ENCODE data around the gene CAP2. TPM values are rescaled to one million over a fixed set of nuclear protein-coding genes. Genes with fewer than 3 reads are reported as not detected.

CAP2 gene
- total and polyA plus RNA-seq, 9 donors, result 2.0 to 21.7 (median 5.0) TPM

- no peaks in the 10 kb centered on the region for H3K36me3 ChIP-seq
- no peak overlapping the region for H3K4me3 ChIP-seq
- H3K4me1 ChIP-seq (ENCODE audit: insufficient read depth), result peaks cover 2% of the 10 kb centered on the region
- no peak overlapping the region for H3K27ac ChIP-seq
- no peak for TF ChIP-seq POLR2A (IDR thresholded peaks at IDR 0.05)
- TF ChIP-seq EP300 (IDR thresholded peaks at IDR 0.05), result no peak
- no peak for TF ChIP-seq CTCF (IDR thresholded peaks at IDR 0.05)
- no peaks in the 10 kb centered on the region for H3K9me3 ChIP-seq
- DNase-seq, result no peak
- no peaks in the 10 kb centered on the region for H3K27me3 ChIP-seq
- WGBS, 3 donors, result 60 to 81% (median 66%) methylated on average over 5 of the region's 5 CpGs
- intact Hi-C loops (cut with DNase I), result no loop called here
Measured at GRCh38 chr6:17505062-17505476, 111.7 kb downstream of the CAP2 start.

- intact Hi-C loops (cut with DNase I), result no loop called here
Measured at GRCh38 chr6:17505767-17506280, 112.4 kb downstream of the CAP2 start.

GRCh38 chr6:17506531-17506930 is 113.1 kb downstream of the CAP2 start:
- intact Hi-C loops (cut with DNase I), result no loop called here
- no peak for TF ChIP-seq CTCF (IDR thresholded peaks at IDR 0.05)
- TF ChIP-seq EP300 (IDR thresholded peaks at IDR 0.05), result no peak
- no peak for TF ChIP-seq POLR2A (IDR thresholded peaks at IDR 0.05)
- H3K4me1 ChIP-seq (ENCODE audit: insufficient read depth), result peaks cover 2% of the 10 kb centered on the region
- no peak overlapping the region for H3K4me3 ChIP-seq
- no peak for DNase-seq
- 93 to 96% (median 95%) methylated on average over 6 of the region's 6 CpGs for WGBS, 3 donors
- H3K27me3 ChIP-seq, result no peaks in the 10 kb centered on the region
- no peaks in the 10 kb centered on the region for H3K36me3 ChIP-seq
- H3K27ac ChIP-seq, result no peak overlapping the region
- no peaks in the 10 kb centered on the region for H3K9me3 ChIP-seq

More at GRCh38 chr6:17505767-17506280, 112.4 kb downstream of the CAP2 start:
- Histone ChIP-seq H3K36me3 (no peaks in the 10 kb centered on the region), H3K9me3 (no peaks in the 10 kb centered on the region), H3K4me1 (ENCODE audit: insufficient read depth) (peaks cover 2% of the 10 kb centered on the region), H3K4me3 (no peak overlapping the region), H3K27me3 (no peaks in the 10 kb centered on the region), H3K27ac (no peak overlapping the region)
- WGBS, 3 donors, result 81 to 92% (median 86%) methylated on average over 5 of the region's 5 CpGs
- no peak for TF ChIP-seq POLR2A (IDR thresholded peaks at IDR 0.05)
- no peak for TF ChIP-seq EP300 (IDR thresholded peaks at IDR 0.05)
- TF ChIP-seq CTCF (IDR thresholded peaks at IDR 0.05), result no peak
- DNase-seq, result no peak

GRCh38 chr6:17506962-17507361 is 113.6 kb downstream of the CAP2 start:
- WGBS, 3 donors, result 15 to 29% (median 22%) methylated on average over 12 of the region's 12 CpGs
- no peaks in the 10 kb centered on the region for H3K27me3 ChIP-seq
- no peaks in the 10 kb centered on the region for H3K9me3 ChIP-seq
- no peaks in the 10 kb centered on the region for H3K36me3 ChIP-seq
- no peak overlapping the region for H3K4me3 ChIP-seq
- intact Hi-C loops (cut with DNase I), result no loop called here
- TF ChIP-seq POLR2A (IDR thresholded peaks at IDR 0.05), result no peak
- TF ChIP-seq EP300 (IDR thresholded peaks at IDR 0.05), result no peak
- no peak for TF ChIP-seq CTCF (IDR thresholded peaks at IDR 0.05)
- H3K4me1 ChIP-seq (ENCODE audit: insufficient read depth), result no peaks in the 10 kb centered on the region
- DNase-seq, result no peak
- no peak overlapping the region for H3K27ac ChIP-seq
